GM06990 (cell line): Measurements from ENCODE around the gene SH3BGRL.
"Not testable (repeated sequence)": the region's sequence is repeated elsewhere in the genome, so short reads cannot be mapped to it uniquely, and the experiment has no call there.

Source experiments
- DNase-seq: peaks from one replicate; pipeline ENCODE4 v3.0.0-alpha.2; 2011; ENCODE audit not compliant: insufficient read length; ENCODE audit errors: extremely low read depth
- H3K27me3 ChIP-seq: replicated peaks from 2 replicates; pipeline ENCODE4 v1.6.0; 2011; ENCODE audit warnings: low read length; ENCODE audit not compliant: control insufficient read depth, insufficient read depth
- H3K36me3 ChIP-seq: 2 replicates; pipeline ENCODE4 v1.5.1; 2011; ENCODE audit warnings: low read length; ENCODE audit not compliant: control insufficient read depth, insufficient read depth
- H3K4me3 ChIP-seq: replicated peaks from 2 replicates; pipeline ENCODE4 v1.5.1; 2011; ENCODE audit warnings: low read depth, mild to moderate bottlenecking, control low read depth, low read length
- TF ChIP-seq, protein P1 (sequence below): IDR thresholded peaks from 2 replicates; pipeline ENCODE4 v1.5.1; 2011; ENCODE audit warnings: low read length, control low read depth, mild to moderate bottlenecking, inconsistent platforms; ENCODE audit not compliant: insufficient read depth, poor library complexity, severe bottlenecking

SH3BGRL gene

GRCh38 chrX:81304563-81304962 lies 102.7 kb downstream of the SH3BGRL start:
- Histone ChIP-seq H3K4me3 (no peak overlapping the region), H3K36me3 (no peaks in the 10 kb centered on the region), H3K27me3 (no peaks in the 10 kb centered on the region)
- TF ChIP-seq, protein P1, sequence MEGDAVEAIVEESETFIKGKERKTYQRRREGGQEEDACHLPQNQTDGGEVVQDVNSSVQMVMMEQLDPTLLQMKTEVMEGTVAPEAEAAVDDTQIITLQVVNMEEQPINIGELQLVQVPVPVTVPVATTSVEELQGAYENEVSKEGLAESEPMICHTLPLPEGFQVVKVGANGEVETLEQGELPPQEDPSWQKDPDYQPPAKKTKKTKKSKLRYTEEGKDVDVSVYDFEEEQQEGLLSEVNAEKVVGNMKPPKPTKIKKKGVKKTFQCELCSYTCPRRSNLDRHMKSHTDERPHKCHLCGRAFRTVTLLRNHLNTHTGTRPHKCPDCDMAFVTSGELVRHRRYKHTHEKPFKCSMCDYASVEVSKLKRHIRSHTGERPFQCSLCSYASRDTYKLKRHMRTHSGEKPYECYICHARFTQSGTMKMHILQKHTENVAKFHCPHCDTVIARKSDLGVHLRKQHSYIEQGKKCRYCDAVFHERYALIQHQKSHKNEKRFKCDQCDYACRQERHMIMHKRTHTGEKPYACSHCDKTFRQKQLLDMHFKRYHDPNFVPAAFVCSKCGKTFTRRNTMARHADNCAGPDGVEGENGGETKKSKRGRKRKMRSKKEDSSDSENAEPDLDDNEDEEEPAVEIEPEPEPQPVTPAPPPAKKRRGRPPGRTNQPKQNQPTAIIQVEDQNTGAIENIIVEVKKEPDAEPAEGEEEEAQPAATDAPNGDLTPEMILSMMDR: no peak
- no peak for DNase-seq

GRCh38 chrX:81305240-81305639 lies 103.3 kb downstream of the SH3BGRL start:
- no peaks in the 10 kb centered on the region for H3K36me3 ChIP-seq

DNA sequence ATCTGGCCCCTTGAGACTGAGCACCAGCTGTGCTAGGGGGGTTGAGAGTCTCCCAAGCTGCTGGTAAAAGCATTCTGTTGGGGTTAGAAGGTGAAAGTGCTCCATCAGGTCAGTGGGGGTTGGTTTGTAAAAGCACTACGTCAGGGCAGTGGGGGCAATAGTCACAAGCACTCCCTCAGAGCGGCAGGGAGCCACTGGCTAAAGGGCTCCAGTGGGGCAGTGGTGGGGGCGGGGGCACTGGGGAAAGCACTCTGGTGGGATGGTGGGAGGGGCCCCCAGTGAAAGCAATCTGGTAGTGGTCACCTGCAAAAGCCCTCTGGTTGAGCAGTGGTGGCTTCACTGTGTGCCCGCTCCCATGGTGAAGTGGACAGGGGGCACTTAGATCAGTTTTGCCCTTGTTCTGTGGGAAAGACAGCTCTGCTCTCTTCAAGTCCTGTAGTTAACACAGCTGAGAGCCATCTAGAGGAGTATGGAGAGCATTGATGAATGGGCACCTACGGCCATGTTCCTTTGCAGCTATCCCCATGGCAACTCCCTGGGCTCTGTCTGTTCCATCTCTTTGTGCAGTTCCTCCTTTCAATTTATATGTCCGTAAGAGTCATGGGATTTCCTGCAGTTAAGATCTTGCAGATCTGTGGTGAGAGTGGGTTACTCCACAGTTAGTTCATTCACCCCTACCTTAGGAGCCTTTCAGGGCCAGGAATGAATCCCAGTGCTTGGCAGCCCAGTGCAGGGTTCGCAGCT lies 106.4 kb downstream of the SH3BGRL start:
- TF ChIP-seq, protein P1: no peak
- DNase-seq: no peak

More at GRCh38 chrX:81305240-81305639, 103.3 kb downstream of the SH3BGRL start:
- no peak for DNase-seq
- TF ChIP-seq, protein P1: no peak
- no peaks in the 10 kb centered on the region for H3K27me3 ChIP-seq
- H3K4me3 ChIP-seq: no peak overlapping the region

DNA sequence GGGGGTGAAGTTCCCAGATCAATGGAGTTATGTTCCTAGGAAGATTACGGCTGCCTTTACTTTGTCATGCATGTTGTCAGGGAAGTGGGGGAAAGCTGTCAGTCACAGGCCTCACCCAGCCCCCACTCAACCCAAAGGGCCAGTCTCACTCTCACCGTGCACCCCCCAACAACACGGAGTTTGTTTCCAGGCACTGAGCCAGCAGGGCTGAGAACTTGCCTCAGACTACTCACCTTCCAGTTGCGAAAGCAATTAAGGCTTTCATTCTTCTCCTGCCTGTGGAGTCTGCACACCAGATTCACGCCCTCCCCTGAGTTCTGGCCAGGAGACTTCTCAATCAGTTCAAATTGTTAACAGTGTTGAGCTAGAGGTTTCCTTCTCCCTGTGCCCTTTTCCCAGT lies 114.3 kb downstream of the SH3BGRL start:
- Histone ChIP-seq H3K4me3 (no peak overlapping the region), H3K27me3 (no peaks in the 10 kb centered on the region), H3K36me3 (no peaks in the 10 kb centered on the region)
- TF ChIP-seq, protein P1: no peak
- no peak for DNase-seq

More for the DNA sequence above, 106.4 kb downstream of the SH3BGRL start:
- H3K27me3 ChIP-seq: no peaks in the 10 kb centered on the region
- H3K4me3 ChIP-seq: no peak overlapping the region
- H3K36me3 ChIP-seq: no peaks in the 10 kb centered on the region

DNA sequence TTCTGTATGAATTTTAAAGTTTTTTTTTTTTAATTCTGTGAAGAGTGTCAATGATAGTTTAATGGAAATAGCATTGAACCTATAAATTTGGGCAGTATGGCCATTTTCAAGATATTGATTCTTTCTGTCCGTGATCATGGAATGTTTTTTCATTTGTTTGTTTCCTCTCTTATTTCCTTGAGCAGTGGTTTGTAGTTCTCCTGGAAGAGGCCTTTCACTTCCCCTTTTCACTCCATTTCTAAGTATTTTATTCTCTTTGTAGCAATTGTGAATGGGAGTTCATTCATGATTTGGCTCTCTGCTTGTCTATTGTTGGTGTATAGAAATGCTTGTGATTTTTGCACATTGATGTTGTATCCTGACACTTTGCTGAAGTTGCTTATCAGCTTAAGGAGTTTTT lies 129.8 kb downstream of the SH3BGRL start:
- H3K27me3 ChIP-seq, DNase-seq, H3K36me3 ChIP-seq, H3K4me3 ChIP-seq: not testable (repeated sequence)

DNA sequence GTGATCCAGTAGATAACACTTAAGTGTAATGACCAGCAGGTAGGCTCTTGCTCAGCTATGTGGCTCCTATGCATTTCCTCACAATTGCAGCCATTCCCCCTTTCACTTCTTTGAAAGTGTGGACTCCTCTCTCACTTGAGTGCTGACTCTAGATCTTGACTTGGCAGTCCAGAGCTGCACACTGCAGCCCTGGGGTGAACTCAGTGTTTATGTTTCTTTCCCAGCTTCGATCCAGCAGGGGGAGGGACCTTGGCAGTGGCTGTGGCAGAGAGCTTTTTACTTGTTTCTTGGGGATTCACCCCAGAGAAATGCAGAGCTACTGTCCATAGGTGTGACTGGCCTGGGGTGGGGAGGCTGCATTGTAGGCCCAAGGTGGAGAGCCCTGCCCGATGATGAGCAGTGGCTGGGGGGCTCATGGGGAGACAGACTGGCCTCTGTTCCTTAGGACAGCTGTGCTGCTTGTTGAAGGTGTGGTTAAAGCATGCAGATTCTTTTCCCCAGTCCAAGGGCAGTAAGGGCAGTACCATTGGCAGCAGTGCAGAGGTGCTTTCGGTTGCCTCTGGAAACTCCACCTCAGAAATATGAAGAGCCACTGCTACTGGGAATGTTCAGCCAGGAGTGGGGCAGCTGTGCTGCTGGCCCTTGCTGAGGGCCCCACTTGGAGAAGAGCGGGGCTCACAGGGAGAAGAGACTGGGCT lies 134.7 kb downstream of the SH3BGRL start:
- DNase-seq: no peak
- no peaks in the 10 kb centered on the region for H3K36me3 ChIP-seq
- H3K4me3 ChIP-seq: no peak overlapping the region
- H3K27me3 ChIP-seq: no peaks in the 10 kb centered on the region
- TF ChIP-seq, protein P1: no peak
